ENCODE data around the gene POLE4.

POLE4 gene

GRCh38 chr2:74958274-74959105, at the start of gene POLE4:
POLE4 (plus strand) TSS chr2:74958643; CDS start chr2:74958680, 37 bp downstream.
- peak; percentile 93 for DNase-seq (ENCODE audit: low read depth in 2 of 2)

GRCh38 chr2:74908748-74909444, 49.5 kb upstream of the POLE4 start:
- DNase-seq (ENCODE audit: low read depth in 2 of 2) = no peak

- no peak for DNase-seq (ENCODE audit: low read depth in 2 of 2)
Measured at GRCh38 chr2:74910245-74910644, 48.2 kb upstream of the POLE4 start.

- DNase-seq (ENCODE audit: low read depth in 2 of 2) = no peak
Measured at GRCh38 chr2:74911061-74911460, 47.4 kb upstream of the POLE4 start.

GRCh38 chr2:74915743-74916142, 42.7 kb upstream of the POLE4 start:
- peak in 1 of 2 donors; percentile 28 for DNase-seq (ENCODE audit: low read depth in 2 of 2)

- no peak for DNase-seq (ENCODE audit: low read depth in 2 of 2)
Measured at GRCh38 chr2:74916394-74916793, 42.0 kb upstream of the POLE4 start.

GRCh38 chr2:74917702-74918619, 40.5 kb upstream of the POLE4 start:
- DNase-seq (ENCODE audit: low read depth in 2 of 2) = no peak

GRCh38 chr2:74919827-74920226, 38.6 kb upstream of the POLE4 start:
- DNase-seq (ENCODE audit: low read depth in 2 of 2) = peak; percentile 46 to 71

GRCh38 chr2:74921236-74921736, 37.2 kb upstream of the POLE4 start:
- DNase-seq (ENCODE audit: low read depth in 2 of 2) = no peak

- DNase-seq (ENCODE audit: low read depth in 2 of 2) = no peak
Measured at GRCh38 chr2:74922592-74923227, 35.7 kb upstream of the POLE4 start.

- no peak for DNase-seq (ENCODE audit: low read depth in 2 of 2)
Measured at GRCh38 chr2:74924463-74925265, 33.8 kb upstream of the POLE4 start.

GRCh38 chr2:74925361-74925786, 33.1 kb upstream of the POLE4 start:
- DNase-seq (ENCODE audit: low read depth in 2 of 2) = no peak

- no peak for DNase-seq (ENCODE audit: low read depth in 2 of 2)
Measured at GRCh38 chr2:74927621-74928020, 30.8 kb upstream of the POLE4 start.

GRCh38 chr2:74930811-74931486, 27.5 kb upstream of the POLE4 start:
- DNase-seq (ENCODE audit: low read depth in 2 of 2) = no peak

- no peak for DNase-seq (ENCODE audit: low read depth in 2 of 2)
Measured at GRCh38 chr2:74931940-74932339, 26.5 kb upstream of the POLE4 start.

- DNase-seq (ENCODE audit: low read depth in 2 of 2) = no peak
Measured at GRCh38 chr2:74935975-74936391, 22.5 kb upstream of the POLE4 start.

GRCh38 chr2:74937221-74937880, 21.1 kb upstream of the POLE4 start:
- no peak for DNase-seq (ENCODE audit: low read depth in 2 of 2)

- no peak for DNase-seq (ENCODE audit: low read depth in 2 of 2)
Measured at GRCh38 chr2:74938264-74938663, 20.2 kb upstream of the POLE4 start.
